ENCODE results near the gene VAV2.

Gene VAV2

GRCh38 chr9:133991964-133992779, at the start of gene VAV2:
TSS of gene VAV2 (minus strand) at chr9:133992324. CDS start at chr9:133992278, 46 bp downstream.
- DNase-seq = peak; percentile 50

GRCh38 chr9:134041649-134041962, 49.5 kb upstream of the VAV2 start:
- no peak for DNase-seq

- DNase-seq = no peak
These were observed 48.9 kb upstream of the VAV2 start for GRCh38 chr9:134040781-134041648.

DNA sequence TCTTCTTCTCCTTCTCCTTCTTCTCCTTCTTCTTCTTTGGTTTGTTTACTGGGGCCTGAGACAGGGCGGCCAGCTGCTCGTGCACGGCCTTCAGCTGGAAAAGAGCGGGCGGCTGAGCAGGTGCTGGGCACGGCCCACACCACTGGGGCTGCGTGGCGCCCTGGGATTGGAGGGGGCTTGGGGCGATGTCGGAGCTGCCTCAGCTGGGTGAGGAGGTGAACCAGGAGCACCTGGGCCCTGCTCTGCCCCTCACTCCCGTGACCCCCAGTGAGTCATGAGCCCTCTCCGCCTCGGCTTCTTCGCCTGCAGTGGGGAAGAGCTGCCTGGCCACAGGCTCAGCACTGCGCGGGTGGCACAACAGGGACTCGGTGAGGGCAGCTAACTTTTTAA, 48.0 kb upstream of the VAV2 start:
- DNase-seq = no peak

DNA sequence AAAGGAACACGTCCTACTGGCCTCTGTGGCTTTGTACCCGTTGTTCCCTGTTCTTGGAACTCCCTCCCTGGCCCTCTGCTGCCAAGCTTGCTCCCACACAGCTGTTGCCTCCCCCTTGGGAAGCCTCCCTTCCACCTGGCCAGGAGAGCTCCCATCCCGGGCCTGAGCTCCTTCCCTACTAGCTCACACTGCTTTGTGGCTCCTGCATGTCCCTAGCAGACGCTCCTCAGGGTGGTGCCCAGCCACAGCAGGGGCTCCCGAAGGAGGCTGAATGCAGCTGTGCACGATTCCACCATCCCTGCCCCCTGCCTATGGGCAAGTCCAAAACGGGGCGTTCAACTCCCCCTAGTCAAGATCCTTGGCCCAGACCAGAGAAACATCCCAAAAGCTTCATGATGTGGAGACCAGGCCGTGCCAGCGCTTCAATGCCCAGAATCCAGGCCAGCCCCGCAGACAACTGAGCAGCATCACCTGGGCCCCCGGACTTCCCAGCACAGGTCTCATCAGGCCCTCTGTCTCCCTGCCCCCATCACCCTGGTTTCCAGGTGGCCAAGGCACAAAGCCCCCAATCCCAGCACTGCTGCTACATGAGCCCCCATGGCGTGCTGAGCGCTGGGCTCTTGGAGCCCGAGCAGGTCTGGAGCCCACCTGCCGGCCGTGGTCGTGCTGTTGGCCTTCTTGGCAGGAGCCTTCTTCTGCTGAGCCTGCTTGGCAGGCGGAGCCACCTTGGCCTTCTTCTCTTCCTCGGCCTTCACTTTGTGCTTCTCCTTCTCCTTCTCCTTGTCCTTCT, 47.5 kb upstream of the VAV2 start:
- DNase-seq = no peak

DNA sequence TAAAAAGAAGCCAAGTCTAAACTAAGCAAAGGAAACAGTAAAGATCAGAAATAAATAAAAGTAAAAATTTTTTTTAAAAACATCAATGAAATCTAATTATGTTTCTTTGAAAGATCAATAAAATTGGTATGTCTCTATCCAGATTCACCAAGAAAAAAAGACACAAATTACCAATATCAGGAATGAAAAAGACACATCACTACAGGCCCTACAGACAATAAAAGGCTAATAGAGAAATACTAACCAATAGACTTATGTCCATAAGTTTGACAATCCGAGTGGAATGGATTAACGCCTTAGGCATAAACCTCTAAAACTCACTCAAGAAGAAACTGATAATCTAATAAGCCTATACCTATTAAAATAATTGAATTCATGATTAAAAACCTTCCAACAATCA, 45.5 kb upstream of the VAV2 start:
- DNase-seq = no peak

GRCh38 chr9:134036130-134036529, 44.0 kb upstream of the VAV2 start:
- no peak for DNase-seq

- DNase-seq = no peak
These were observed 43.2 kb upstream of the VAV2 start for GRCh38 chr9:134035041-134036039.

- DNase-seq = no peak
These were observed 42.3 kb upstream of the VAV2 start for GRCh38 chr9:134034215-134035040.

DNA sequence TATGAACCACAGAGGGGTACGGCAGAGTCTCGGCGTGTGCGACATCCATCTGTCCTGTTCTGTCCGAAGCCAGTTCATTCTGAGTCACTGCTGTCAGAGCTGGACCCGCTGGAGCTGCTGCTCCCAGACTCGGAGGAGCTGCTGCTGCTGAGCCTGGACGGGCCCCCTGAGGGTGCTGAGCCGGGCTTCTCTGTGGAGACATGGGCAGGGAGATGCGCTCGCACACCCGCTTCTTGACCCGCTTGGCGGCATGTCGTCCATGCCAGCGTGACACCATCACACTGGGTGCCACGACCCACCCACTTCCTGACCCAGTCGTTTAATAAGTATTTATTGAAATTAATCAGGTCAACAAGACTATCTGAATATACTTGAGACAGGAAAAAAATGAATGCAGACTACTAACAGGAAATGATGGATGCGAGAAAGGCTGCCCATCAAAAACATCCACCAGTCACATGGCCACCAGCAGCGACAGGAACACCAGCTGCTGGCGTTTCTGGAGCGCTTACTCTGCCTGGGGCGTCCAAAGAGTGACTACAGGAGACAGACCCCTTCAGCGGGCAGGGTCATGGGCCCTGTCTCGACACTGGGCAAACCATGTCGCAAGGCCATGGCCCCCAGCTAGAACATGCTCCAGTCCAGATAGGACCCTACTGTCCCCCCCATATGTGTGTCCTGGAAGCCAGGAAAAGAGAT, 41.5 kb upstream of the VAV2 start:
- DNase-seq = no peak

GRCh38 chr9:134032456-134033222, 40.5 kb upstream of the VAV2 start:
- no peak for DNase-seq

- DNase-seq = no peak
These were observed 39.7 kb upstream of the VAV2 start for GRCh38 chr9:134031783-134032182.

- no peak for DNase-seq
These were observed 38.8 kb upstream of the VAV2 start for GRCh38 chr9:134030821-134031470.

- DNase-seq = no peak
These were observed 37.4 kb upstream of the VAV2 start for GRCh38 chr9:134029248-134030226.

GRCh38 chr9:134028575-134029247, 36.6 kb upstream of the VAV2 start:
- DNase-seq = no peak

DNA sequence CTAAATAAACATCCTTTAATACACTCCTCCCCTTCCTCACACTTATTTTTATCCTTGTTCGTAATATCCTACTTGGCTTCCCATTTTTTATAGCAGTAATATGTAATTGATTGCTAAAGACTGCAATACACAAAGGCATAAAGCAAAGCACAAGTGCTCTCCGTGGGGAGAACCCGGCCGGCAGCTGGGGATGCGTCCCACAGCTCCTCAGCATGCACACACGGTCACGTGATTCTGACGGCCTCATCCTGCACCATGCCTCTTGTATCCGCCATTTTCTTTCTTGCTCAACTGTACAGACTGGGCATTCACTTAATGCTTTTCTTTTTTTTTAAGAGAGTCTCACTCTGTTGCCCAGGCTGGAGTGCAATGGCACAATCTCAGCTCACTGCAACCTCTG, 36.0 kb upstream of the VAV2 start:
- no peak for DNase-seq

DNA sequence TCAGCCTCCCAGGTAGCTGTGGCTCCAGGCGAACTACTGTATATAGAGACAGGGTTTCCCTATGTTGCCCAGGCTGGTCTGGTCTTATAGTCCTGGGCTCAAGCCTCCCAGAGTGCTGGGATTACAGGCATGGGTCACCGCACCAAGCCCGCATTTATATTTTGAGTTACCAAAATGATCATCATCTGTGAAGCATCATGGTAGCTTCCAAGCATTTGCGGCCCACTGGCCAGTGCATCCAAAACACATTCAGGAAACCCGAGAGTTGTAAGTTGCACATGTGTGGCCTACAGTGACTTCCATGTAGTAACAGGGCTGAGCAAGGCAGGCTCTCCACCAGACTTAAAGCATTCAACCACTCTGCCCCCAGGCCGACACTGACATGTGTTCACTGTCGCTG, 35.4 kb upstream of the VAV2 start:
- DNase-seq = no peak

Data from activated CD4-positive, alpha-beta T cell treated with anti-CD3 and anti-CD28 coated beads, Interleukin-2, Interleukin-6, amounts not matched to agents 100 ng/mL and 50 ng/mL, durations not matched to agents 16 hours and 8 hours (primary cell).